OCI-LY3 (cell line): Measurements from ENCODE around the gene THRB.

Experiments
- H2AFZ ChIP-seq: fragments of 200-600, 300-600 bp; shearing (Covaris generic); 2 replicates; pipeline ENCODE4 v1.6.0; 2014; ENCODE audit warnings: antibody characterized with exemption, low read depth, low read length
- H3K27ac ChIP-seq: fragments of 200-600, 300-600 bp; sonication (generic); 2 replicates; pipeline ENCODE4 v1.5.1; 2014; ENCODE audit warnings: mild to moderate bottlenecking, low read length, moderate library complexity, mixed read lengths
- H3K27me3 ChIP-seq: fragments of 200-600, 300-600 bp; sonication (generic); 2 replicates; pipeline ENCODE4 v1.6.1; 2014; ENCODE audit warnings: low read depth, low read length, mixed read lengths
- H3K36me3 ChIP-seq: fragments of 200-600, 300-600 bp; sonication (generic); replicated peaks from 2 replicates; pipeline ENCODE3; 2014; ENCODE audit warnings: low read depth, low read length, mixed read lengths
- H3K4me1 ChIP-seq: fragments of 300-600, 200-600 bp; sonication (generic); 2 replicates; pipeline ENCODE4 v1.6.1; 2014; ENCODE audit warnings: low read length, mixed read lengths
- H3K4me2 ChIP-seq: fragments of 200-600, 300-600 bp; sonication (generic); 2 replicates; pipeline ENCODE4 v1.6.1; 2014; ENCODE audit warnings: low read length, mixed read lengths
- H3K4me3 ChIP-seq: fragments of 300-600, 200-600 bp; sonication (generic); 2 replicates; pipeline ENCODE4 v1.5.1; 2014; ENCODE audit warnings: antibody characterized with exemption, mild to moderate bottlenecking, low read length, moderate library complexity
- H3K79me2 ChIP-seq: fragments of 300-600, 200-600 bp; shearing (Covaris generic); 2 replicates; pipeline ENCODE4 v1.6.1; 2014; ENCODE audit warnings: mild to moderate bottlenecking, low read length, mixed read lengths
- H3K9ac ChIP-seq: fragments of 300-600, 200-600 bp; shearing (Covaris generic); 2 replicates; pipeline ENCODE4 v1.6.0; 2014; ENCODE audit warnings: mild to moderate bottlenecking, low read length, moderate library complexity
- H3K9me3 ChIP-seq: fragments of 200-600, 300-600 bp; shearing (Covaris generic); 2 replicates; pipeline ENCODE4 v1.6.1; 2014; ENCODE audit warnings: low read length, mixed read lengths; ENCODE audit not compliant: insufficient read depth
- H4K20me1 ChIP-seq: fragments of 200-600, 300-600 bp; sonication (generic); 2 replicates; pipeline ENCODE4 v1.6.1; 2016; ENCODE audit warnings: low read length, mixed read lengths; ENCODE audit not compliant: insufficient read depth
- EZH2phosphoT487 ChIP-seq: fragments of 200-600 bp; shearing (Covaris generic); IDR thresholded peaks from 2 replicates; pipeline ENCODE4 v1.6.1; 2018; ENCODE audit warnings: antibody characterized with exemption, mixed run types, low read depth
- TF ChIP-seq, protein P1 (sequence below): fragments of 200-600, 300-600 bp; sonication (generic); IDR thresholded peaks from 2 replicates; pipeline ENCODE4 v1.5.1; 2014; ENCODE audit warnings: antibody characterized with exemption, low read length, low read depth

The THRB gene

GRCh38 chr3:24201301-24201700 lies 293.3 kb downstream of the THRB start:
- no peak overlapping the region for H3K4me3 ChIP-seq
- no peak for TF ChIP-seq EZH2phosphoT487
- TF ChIP-seq, protein P1, sequence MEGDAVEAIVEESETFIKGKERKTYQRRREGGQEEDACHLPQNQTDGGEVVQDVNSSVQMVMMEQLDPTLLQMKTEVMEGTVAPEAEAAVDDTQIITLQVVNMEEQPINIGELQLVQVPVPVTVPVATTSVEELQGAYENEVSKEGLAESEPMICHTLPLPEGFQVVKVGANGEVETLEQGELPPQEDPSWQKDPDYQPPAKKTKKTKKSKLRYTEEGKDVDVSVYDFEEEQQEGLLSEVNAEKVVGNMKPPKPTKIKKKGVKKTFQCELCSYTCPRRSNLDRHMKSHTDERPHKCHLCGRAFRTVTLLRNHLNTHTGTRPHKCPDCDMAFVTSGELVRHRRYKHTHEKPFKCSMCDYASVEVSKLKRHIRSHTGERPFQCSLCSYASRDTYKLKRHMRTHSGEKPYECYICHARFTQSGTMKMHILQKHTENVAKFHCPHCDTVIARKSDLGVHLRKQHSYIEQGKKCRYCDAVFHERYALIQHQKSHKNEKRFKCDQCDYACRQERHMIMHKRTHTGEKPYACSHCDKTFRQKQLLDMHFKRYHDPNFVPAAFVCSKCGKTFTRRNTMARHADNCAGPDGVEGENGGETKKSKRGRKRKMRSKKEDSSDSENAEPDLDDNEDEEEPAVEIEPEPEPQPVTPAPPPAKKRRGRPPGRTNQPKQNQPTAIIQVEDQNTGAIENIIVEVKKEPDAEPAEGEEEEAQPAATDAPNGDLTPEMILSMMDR, result no peak
- H3K27ac ChIP-seq, result no peak overlapping the region
- H3K27me3 ChIP-seq, result 0 out of 2 replicates have a peak, but pooled peaks cover 3% of the 10 kb centered on the region
- H3K36me3 ChIP-seq, result no peaks in the 10 kb centered on the region
- no peaks in the 10 kb centered on the region for H3K79me2 ChIP-seq
- no peaks in the 10 kb centered on the region for H3K4me1 ChIP-seq
- H3K4me2 ChIP-seq, result no peak overlapping the region
- no peak overlapping the region for H2AFZ ChIP-seq
- no peaks in the 10 kb centered on the region for H4K20me1 ChIP-seq
- H3K9ac ChIP-seq, result no peak overlapping the region
- no peaks in the 10 kb centered on the region for H3K9me3 ChIP-seq

GRCh38 chr3:24199775-24200247 lies 294.8 kb downstream of the THRB start:
- no peaks in the 10 kb centered on the region for H3K36me3 ChIP-seq
- H3K9me3 ChIP-seq, result no peaks in the 10 kb centered on the region
- no peaks in the 10 kb centered on the region for H3K4me1 ChIP-seq
- no peaks in the 10 kb centered on the region for H3K79me2 ChIP-seq
- H4K20me1 ChIP-seq, result no peaks in the 10 kb centered on the region
- 0 out of 2 replicates have a peak, but pooled peaks cover 3% of the 10 kb centered on the region for H3K27me3 ChIP-seq
- no peak overlapping the region for H3K9ac ChIP-seq
- H2AFZ ChIP-seq, result no peak overlapping the region
- no peak overlapping the region for H3K27ac ChIP-seq
- no peak overlapping the region for H3K4me3 ChIP-seq
- H3K4me2 ChIP-seq, result no peak overlapping the region
- TF ChIP-seq EZH2phosphoT487, result no peak
- TF ChIP-seq, protein P1, result no peak

- Histone ChIP-seq H3K4me1 (no peaks in the 10 kb centered on the region), H3K27ac (no peak overlapping the region), H3K79me2 (no peaks in the 10 kb centered on the region), H3K4me2 (no peak overlapping the region), H2AFZ (no peak overlapping the region), H3K36me3 (no peaks in the 10 kb centered on the region), H3K9ac (no peak overlapping the region), H3K4me3 (no peak overlapping the region), H3K9me3 (no peaks in the 10 kb centered on the region), H3K27me3 (0 out of 2 replicates have a peak, but pooled peaks cover 3% of the 10 kb centered on the region), H4K20me1 (no peaks in the 10 kb centered on the region)
- TF ChIP-seq, protein P1, result no peak
- no peak for TF ChIP-seq EZH2phosphoT487
These were observed 295.4 kb downstream of the THRB start for GRCh38 chr3:24199300-24199699.

DNA sequence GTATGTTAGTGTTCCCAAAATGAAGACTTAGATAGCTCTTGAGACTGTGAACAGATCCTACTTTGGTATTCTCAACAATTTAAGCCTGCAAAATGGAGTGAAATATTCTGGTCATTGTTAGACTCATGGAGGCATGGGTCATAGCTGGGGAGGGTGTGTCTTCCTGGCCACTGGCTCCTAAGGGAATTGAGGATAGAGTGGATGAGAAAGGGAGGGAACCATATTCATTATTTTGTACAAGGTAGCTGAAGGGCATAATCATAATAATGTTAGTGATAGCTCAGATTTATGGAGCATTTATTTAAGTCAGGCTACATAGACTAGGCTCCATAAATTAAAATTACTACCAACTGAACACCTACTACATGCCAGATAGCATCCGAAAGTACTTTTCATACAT lies 295.9 kb downstream of the THRB start:
- Histone ChIP-seq H3K4me3 (no peak overlapping the region), H3K4me2 (no peak overlapping the region), H3K27ac (no peak overlapping the region), H3K27me3 (0 out of 2 replicates have a peak, but pooled peaks cover 3% of the 10 kb centered on the region), H3K9me3 (no peaks in the 10 kb centered on the region), H3K79me2 (no peaks in the 10 kb centered on the region), H2AFZ (no peak overlapping the region), H3K9ac (no peak overlapping the region), H3K36me3 (no peaks in the 10 kb centered on the region), H3K4me1 (no peaks in the 10 kb centered on the region), H4K20me1 (no peaks in the 10 kb centered on the region)
- no peak for TF ChIP-seq EZH2phosphoT487
- TF ChIP-seq, protein P1, result no peak
